WTC11 (cell line): ENCODE measurements around the gene ADGRD2. TPM values are rescaled to one million over a fixed set of nuclear protein-coding genes. Genes with fewer than 3 reads are reported as not detected.

Experiments
- ATAC-seq: fragments of 200-7000 bp; cut with Tn5 transposase; 2 replicates; pipeline ENCODE4 v1.10.0; 2021; ENCODE audit warnings: mild to moderate bottlenecking, moderate library complexity
- CTCF ChIA-PET: fragments of 300-600 bp; sonication (Branson Sonifier 250); formaldehyde crosslinking; loops from one replicate; lab custom pipeline; 2021; ENCODE audit warnings: antibody characterized with exemption; lab: Charles Lee
- POLR2A ChIA-PET: fragments of 350-600 bp; sonication (Branson Sonifier 250); formaldehyde crosslinking; loops from one replicate; lab custom pipeline; 2021; ENCODE audit warnings: antibody characterized with exemption; lab: Charles Lee
- DNase-seq: peaks from one replicate; pipeline ENCODE4 v3.0.0; 2021; ENCODE audit warnings: low spot score
- H3K27ac Mint-ChIP-seq: 2 replicates; pipeline ENCODE4 v1.8.0; 2021; ENCODE audit warnings: mixed read lengths
- H3K27me3 Mint-ChIP-seq: 2 replicates; pipeline ENCODE4 v1.8.0; 2021; ENCODE audit warnings: low read depth, mild to moderate bottlenecking, moderate library complexity, mixed read lengths
- H3K36me3 Mint-ChIP-seq: 2 replicates; pipeline ENCODE4 v1.8.0; 2021; ENCODE audit warnings: mixed read lengths
- H3K4me1 Mint-ChIP-seq: 2 replicates; pipeline ENCODE4 v1.8.0; 2022; ENCODE audit warnings: mixed read lengths
- H3K4me3 Mint-ChIP-seq: 2 replicates; pipeline ENCODE4 v1.8.0; 2021; ENCODE audit warnings: mild to moderate bottlenecking, moderate library complexity, mixed read lengths
- H3K9me3 Mint-ChIP-seq: 2 replicates; pipeline ENCODE4 v1.8.0; 2021; ENCODE audit warnings: mixed read lengths
- CDX4 ChIP-seq: fragments of 250-450 bp; sonication (Bioruptor Pico); IDR thresholded peaks from 2 replicates; pipeline ENCODE4 v1.9.0; 2021; ENCODE audit warnings: moderate library complexity, mild to moderate bottlenecking, inconsistent platforms, borderline replicate concordance
- FOXJ3 ChIP-seq: sonication (generic); formaldehyde crosslinking; IDR thresholded peaks from 2 replicates; pipeline ENCODE4 v1.9.0; 2021; ENCODE audit warnings: missing genetic modification reagents, mild to moderate bottlenecking, borderline replicate concordance
- GABPB1 ChIP-seq: sonication (generic); formaldehyde crosslinking; IDR thresholded peaks from 2 replicates; pipeline ENCODE4 v1.8.1; 2023; ENCODE audit warnings: mild to moderate bottlenecking, missing genetic modification reagents
- IRF2 ChIP-seq: sonication (generic); formaldehyde crosslinking; IDR thresholded peaks from 2 replicates; pipeline ENCODE4 v1.8.0; 2022; ENCODE audit warnings: low read depth, missing genetic modification reagents, borderline replicate concordance
- MAX ChIP-seq: sonication (generic); formaldehyde crosslinking; IDR thresholded peaks from 2 replicates; pipeline ENCODE4 v1.8.0; 2022; ENCODE audit warnings: mild to moderate bottlenecking, missing genetic modification reagents
- NR2C2 ChIP-seq: sonication (generic); formaldehyde crosslinking; IDR thresholded peaks from 2 replicates; pipeline ENCODE4 v1.8.0; 2022; ENCODE audit warnings: mild to moderate bottlenecking, missing genetic modification reagents
- OVOL2 ChIP-seq: fragments of 250-450 bp; sonication (Bioruptor Pico); IDR thresholded peaks from 2 replicates; pipeline ENCODE4 v1.9.0; 2021; ENCODE audit warnings: mild to moderate bottlenecking, borderline replicate concordance
- PREB ChIP-seq: sonication (generic); formaldehyde crosslinking; IDR thresholded peaks from 2 replicates; pipeline ENCODE4 v1.8.1; 2022; ENCODE audit warnings: mild to moderate bottlenecking, missing genetic modification reagents, moderate library complexity, borderline replicate concordance
- ZBTB21 ChIP-seq: sonication (generic); formaldehyde crosslinking; IDR thresholded peaks from 2 replicates; pipeline ENCODE4 v1.8.1; 2023; ENCODE audit warnings: mild to moderate bottlenecking, missing genetic modification reagents, borderline replicate concordance
- ZNF121 ChIP-seq: sonication (generic); formaldehyde crosslinking; IDR thresholded peaks from 2 replicates; pipeline ENCODE4 v1.8.0; 2023; ENCODE audit warnings: missing genetic modification reagents
- ZNF219 ChIP-seq: sonication (generic); formaldehyde crosslinking; IDR thresholded peaks from 2 replicates; pipeline ENCODE4 v1.8.0; 2023; ENCODE audit warnings: missing genetic modification reagents, mild to moderate bottlenecking, borderline replicate concordance
- ZNF281 ChIP-seq: sonication (generic); formaldehyde crosslinking; IDR thresholded peaks from 2 replicates; pipeline ENCODE4 v1.8.0; 2023; ENCODE audit warnings: mild to moderate bottlenecking, missing genetic modification reagents
- total RNA-seq: library from RNA; stranded (reverse); gene quantifications from 3 replicates; pipeline ENCODE4 v1.2.3, GENCODE V29; 2021
- TF ChIP-seq, protein P1 (sequence below): sonication (generic); formaldehyde crosslinking; IDR thresholded peaks from 2 replicates; pipeline ENCODE4 v1.8.1; 2023; ENCODE audit warnings: mild to moderate bottlenecking, missing genetic modification reagents

ADGRD2 gene
- total RNA-seq, 1 experiment from 2014 or later, result 0.61 TPM

GRCh38 chr9:124473310-124473709 is 23.1 kb downstream of the ADGRD2 start:
- H3K36me3 Mint-ChIP-seq, result no peaks in the 10 kb centered on the region
- H3K27me3 Mint-ChIP-seq, result peaks cover 19% of the 10 kb centered on the region
- H3K27ac Mint-ChIP-seq, result no peak overlapping the region
- ChIA-PET CTCF (interaction anchor here (0.7 to 1.1 kb wide), 3 partner anchors 16 to 379 kb away, joined by 3 read pairs; no protein-coding TSS in a partner anchor), POLR2A (no interaction called here)
- peaks cover 6% of the 10 kb centered on the region for H3K4me1 Mint-ChIP-seq
- TF ChIP-seq ZBTB21 (no peak), GABPB1 (peak; percentile 63; the same call in 1 of the 2 replicates)
- H3K4me3 Mint-ChIP-seq, result no peak overlapping the region
- no peak for ATAC-seq
- DNase-seq, result no peak
- H3K9me3 Mint-ChIP-seq, result no peaks in the 10 kb centered on the region

- TF ChIP-seq OVOL2 (no peak), PREB (CRISPR knock-in tag) (no peak), NR2C2 (CRISPR knock-in tag) (no peak), CDX4 (CRISPR knock-in tag) (no peak), MAX (CRISPR knock-in tag) (no peak), FOXJ3 (CRISPR knock-in tag) (no peak), ZNF121 (no peak)
- TF ChIP-seq, protein P1, sequence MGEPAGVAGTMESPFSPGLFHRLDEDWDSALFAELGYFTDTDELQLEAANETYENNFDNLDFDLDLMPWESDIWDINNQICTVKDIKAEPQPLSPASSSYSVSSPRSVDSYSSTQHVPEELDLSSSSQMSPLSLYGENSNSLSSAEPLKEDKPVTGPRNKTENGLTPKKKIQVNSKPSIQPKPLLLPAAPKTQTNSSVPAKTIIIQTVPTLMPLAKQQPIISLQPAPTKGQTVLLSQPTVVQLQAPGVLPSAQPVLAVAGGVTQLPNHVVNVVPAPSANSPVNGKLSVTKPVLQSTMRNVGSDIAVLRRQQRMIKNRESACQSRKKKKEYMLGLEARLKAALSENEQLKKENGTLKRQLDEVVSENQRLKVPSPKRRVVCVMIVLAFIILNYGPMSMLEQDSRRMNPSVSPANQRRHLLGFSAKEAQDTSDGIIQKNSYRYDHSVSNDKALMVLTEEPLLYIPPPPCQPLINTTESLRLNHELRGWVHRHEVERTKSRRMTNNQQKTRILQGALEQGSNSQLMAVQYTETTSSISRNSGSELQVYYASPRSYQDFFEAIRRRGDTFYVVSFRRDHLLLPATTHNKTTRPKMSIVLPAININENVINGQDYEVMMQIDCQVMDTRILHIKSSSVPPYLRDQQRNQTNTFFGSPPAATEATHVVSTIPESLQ (CRISPR knock-in tag), result no peak
- Mint-ChIP-seq H3K9me3 (no peaks in the 10 kb centered on the region), H3K27me3 (peaks cover 28% of the 10 kb centered on the region), H3K4me3 (no peak overlapping the region), H3K36me3 (no peaks in the 10 kb centered on the region), H3K4me1 (peaks cover 13% of the 10 kb centered on the region), H3K27ac (no peak overlapping the region)
- no peak for DNase-seq
- ChIA-PET POLR2A (no interaction called here), CTCF (interaction anchor here (0.6 to 1.6 kb wide), 9 partner anchors 10 to 149 kb away, joined by 3 to 11 read pairs (median 3); no protein-coding TSS in a partner anchor)
- ATAC-seq, result no peak
Measured at GRCh38 chr9:124474151-124474550, 23.9 kb downstream of the ADGRD2 start.

GRCh38 chr9:124475158-124475867 is 25.1 kb downstream of the ADGRD2 start:
- TF ChIP-seq ZNF281 (CRISPR knock-in tag) (0 out of 2 replicates have a peak, but pooled peaks have one; percentile 77), IRF2 (no peak), ZNF219 (CRISPR knock-in tag) (no peak)
- peak; percentile 46 for ATAC-seq

More at GRCh38 chr9:124475158-124475867, 25.1 kb downstream of the ADGRD2 start:
- H3K27ac Mint-ChIP-seq, result no peak overlapping the region
- H3K9me3 Mint-ChIP-seq, result no peaks in the 10 kb centered on the region
- H3K4me1 Mint-ChIP-seq, result peaks cover 19% of the 10 kb centered on the region
- no peaks in the 10 kb centered on the region for H3K36me3 Mint-ChIP-seq
- DNase-seq, result peak; percentile 62
- ChIA-PET CTCF (interaction anchor here (0.6 to 1.6 kb wide), 7 partner anchors 12 to 142 kb away, joined by 3 to 11 read pairs (median 3); no protein-coding TSS in a partner anchor), POLR2A (no interaction called here)
- no peak overlapping the region for H3K4me3 Mint-ChIP-seq
- peaks cover 39% of the 10 kb centered on the region for H3K27me3 Mint-ChIP-seq
